ENCODE data around the gene ZNF526. TPM values are rescaled to one million over a fixed set of nuclear protein-coding genes. Genes with fewer than 3 reads are reported as not detected.

The ZNF526 gene
- total and polyA plus RNA-seq, 9 of the 15 experiments (the other 6 are each of a cell fraction or from before 2014, with no cell fraction given), result 1.3 to 17.9 (median 6.2) TPM

GRCh38 chr19:42176990-42177685 lies 43.0 kb upstream of the ZNF526 start (continued):
- TF ChIP-seq CREB1 (IDR thresholded peaks at IDR 0.05) (0 out of 2 replicates have a peak, but pooled peaks have one; percentile 23), CREB1 (CRISPR knock-in tag; IDR thresholded peaks at IDR 0.05) (peak; percentile 47; the same call in 1 of the 2 replicates), CREM (IDR thresholded peaks at IDR 0.05; ENCODE audit: low read depth) (peak; percentile 52; the same call in 1 of the 2 replicates), KDM1A (IDR thresholded peaks at IDR 0.05) (peak in 1 of 2 experiments; percentile 9; a peak in 1 of 4 replicates), RFX1 (IDR thresholded peaks at IDR 0.05) (peak; percentile 71), ARID2 (IDR thresholded peaks at IDR 0.05) (no peak), DMBX1 (CRISPR knock-in tag; IDR thresholded peaks at IDR 0.05; ENCODE audit: borderline replicate concordance) (no peak), RB1 (IDR thresholded peaks at IDR 0.05; ENCODE audit: low read depth) (0 out of 2 replicates have a peak, but pooled peaks have one; percentile 25), POLR2AphosphoS5 (IDR thresholded peaks at IDR 0.05; ENCODE audit: control insufficient read depth, insufficient read depth, low read depth, low read length) (no peak), SPI1 (IDR thresholded peaks at IDR 0.05; ENCODE audit: borderline replicate concordance, low read depth, low read length) (no peak), BCLAF1 (IDR thresholded peaks at IDR 0.05; ENCODE audit: borderline replicate concordance in 1 of 2, control insufficient read depth in 1 of 2, low read depth in 2 of 2, low read length in 1 of 2) (no peak), ZNF184 (CRISPR knock-in tag; IDR thresholded peaks at IDR 0.05) (no peak), ATF1 (CRISPR knock-in tag; IDR thresholded peaks at IDR 0.05) (no peak), ATF1 (tag; IDR thresholded peaks at IDR 0.05) (0 out of 2 replicates have a peak, but pooled peaks have one; percentile 12), ZNF316 (IDR thresholded peaks at IDR 0.05) (no peak), VEZF1 (CRISPR knock-in tag; IDR thresholded peaks at IDR 0.05) (peak; percentile 62), E2F6 (IDR thresholded peaks at IDR 0.05; ENCODE audit: borderline replicate concordance in 1 of 2, extremely low read depth in 1 of 2, insufficient read depth in 1 of 2, insufficient read length in 1 of 2, low read depth in 1 of 2, low read length in 1 of 2, poor library complexity in 1 of 2, severe bottlenecking in 1 of 2) (peak in 1 of 2 experiments; percentile 12), CTCF (IDR thresholded peaks at IDR 0.05 in 2 of 3, conservative IDR thresholded peaks at IDR 0.05 in 1 of 3; ENCODE audit: insufficient read depth in 2 of 3, low read depth in 1 of 3, low read length in 3 of 3) (peak in 2 of 3 experiments; percentile 30 to 56; a peak in 4 of 6 replicates), ZBTB2 (IDR thresholded peaks at IDR 0.05) (no peak)

All from K562 (cell line).